KMS-11 (cell line): ENCODE results near the gene STX16.

ENCODE experiments used
- H2AFZ ChIP-seq: fragments of 200-600 bp; sonication (generic); 2 replicates; pipeline ENCODE4 v1.6.1; 2016; ENCODE audit warnings: antibody characterized with exemption, mixed run types, low read depth
- H3K27ac ChIP-seq: fragments of 200-600 bp; sonication (generic); 2 replicates; pipeline ENCODE4 v1.6.1; 2016; ENCODE audit warnings: mild to moderate bottlenecking, mixed run types
- H3K27me3 ChIP-seq: fragments of 200-600 bp; sonication (generic); 2 replicates; pipeline ENCODE4 v1.6.1; 2017; ENCODE audit warnings: mild to moderate bottlenecking, low read depth, mixed run types, moderate library complexity; ENCODE audit not compliant: insufficient read depth
- H3K36me3 ChIP-seq: fragments of 200-600 bp; sonication (generic); 2 replicates; pipeline ENCODE4 v1.6.1; 2017; ENCODE audit warnings: mild to moderate bottlenecking, mixed run types; ENCODE audit not compliant: insufficient read depth
- H3K4me1 ChIP-seq: fragments of 200-600 bp; sonication (generic); 2 replicates; pipeline ENCODE4 v1.6.1; 2016; ENCODE audit warnings: mild to moderate bottlenecking, low read depth, mixed run types; ENCODE audit not compliant: poor library complexity, severe bottlenecking
- H3K4me2 ChIP-seq: fragments of 200-600 bp; sonication (generic); 2 replicates; pipeline ENCODE4 v1.7.0; 2016; ENCODE audit warnings: mild to moderate bottlenecking, mixed run types
- H3K4me3 ChIP-seq: fragments of 200-600 bp; sonication (generic); IDR thresholded peaks from 2 replicates; pipeline ENCODE4 v1.6.1; 2017; ENCODE audit warnings: low read depth, low read length, mixed read lengths; ENCODE audit not compliant: insufficient read depth
- H3K79me2 ChIP-seq: fragments of 200-600 bp; sonication (generic); 2 replicates; pipeline ENCODE4 v1.6.1; 2016; ENCODE audit warnings: low read depth, mixed run types; ENCODE audit not compliant: insufficient read depth
- H3K9ac ChIP-seq: fragments of 200-600 bp; sonication (generic); 2 replicates; pipeline ENCODE4 v1.6.1; 2016; ENCODE audit warnings: mild to moderate bottlenecking, mixed run types
- H4K20me1 ChIP-seq: fragments of 200-600 bp; sonication (generic); 2 replicates; pipeline ENCODE4 v1.6.1; 2016; ENCODE audit warnings: mild to moderate bottlenecking, mixed run types; ENCODE audit not compliant: insufficient read depth
- CTCF ChIP-seq: fragments of 200-600 bp; sonication (generic); conservative IDR thresholded peaks from 2 replicates; pipeline ENCODE4 v1.6.1; 2017; ENCODE audit warnings: low read depth, mild to moderate bottlenecking, antibody characterized with exemption, low read length, moderate library complexity, mixed read lengths

Gene STX16

GRCh38 chr20:58637466-58638213, 13.4 kb upstream of the STX16 start:
- Histone ChIP-seq H3K27me3 (peaks cover 82% of the 10 kb centered on the region), H3K79me2 (no peaks in the 10 kb centered on the region), H3K4me2 (no peak overlapping the region), H3K27ac (no peak overlapping the region), H4K20me1 (no peaks in the 10 kb centered on the region), H2AFZ (no peak overlapping the region), H3K4me1 (no peaks in the 10 kb centered on the region), H3K4me3 (no peak overlapping the region), H3K36me3 (no peaks in the 10 kb centered on the region), H3K9ac (no peak overlapping the region)
- no peak for TF ChIP-seq CTCF

GRCh38 chr20:58638467-58639181, 12.5 kb upstream of the STX16 start:
- Histone ChIP-seq H3K9ac (no peak overlapping the region), H3K27ac (no peak overlapping the region), H3K27me3 (peaks cover 73% of the 10 kb centered on the region), H3K79me2 (no peaks in the 10 kb centered on the region), H3K36me3 (no peaks in the 10 kb centered on the region), H3K4me3 (no peak overlapping the region), H4K20me1 (no peaks in the 10 kb centered on the region), H2AFZ (no peak overlapping the region), H3K4me2 (no peak overlapping the region), H3K4me1 (no peaks in the 10 kb centered on the region)
- no peak for TF ChIP-seq CTCF

GRCh38 chr20:58639182-58640146, 11.6 kb upstream of the STX16 start:
- Histone ChIP-seq H3K9ac (no peak overlapping the region), H3K79me2 (no peaks in the 10 kb centered on the region), H3K27me3 (peaks cover 68% of the 10 kb centered on the region), H3K36me3 (no peaks in the 10 kb centered on the region), H3K27ac (no peak overlapping the region), H3K4me1 (no peaks in the 10 kb centered on the region), H3K4me3 (no peak overlapping the region), H2AFZ (no peak overlapping the region), H4K20me1 (no peaks in the 10 kb centered on the region), H3K4me2 (no peak overlapping the region)
- TF ChIP-seq CTCF: no peak

- no peaks in the 10 kb centered on the region for H3K4me1 ChIP-seq
- H4K20me1 ChIP-seq: no peaks in the 10 kb centered on the region
- no peak overlapping the region for H3K9ac ChIP-seq
- no peaks in the 10 kb centered on the region for H3K79me2 ChIP-seq
- TF ChIP-seq CTCF: no peak
- H3K36me3 ChIP-seq: no peaks in the 10 kb centered on the region
- H3K27ac ChIP-seq: no peak overlapping the region
- H3K27me3 ChIP-seq: peaks cover 58% of the 10 kb centered on the region
- no peak overlapping the region for H2AFZ ChIP-seq
- H3K4me2 ChIP-seq: no peak overlapping the region
- no peak overlapping the region for H3K4me3 ChIP-seq
Measured at GRCh38 chr20:58640446-58640845, 10.6 kb upstream of the STX16 start.
